ENCODE results near the gene TMEM170B. TPM values are rescaled to one million over a fixed set of nuclear protein-coding genes. Genes with fewer than 3 reads are reported as not detected.

Gene TMEM170B
- total RNA-seq, 1 experiment from 2014 or later = 3.9 TPM

DNA sequence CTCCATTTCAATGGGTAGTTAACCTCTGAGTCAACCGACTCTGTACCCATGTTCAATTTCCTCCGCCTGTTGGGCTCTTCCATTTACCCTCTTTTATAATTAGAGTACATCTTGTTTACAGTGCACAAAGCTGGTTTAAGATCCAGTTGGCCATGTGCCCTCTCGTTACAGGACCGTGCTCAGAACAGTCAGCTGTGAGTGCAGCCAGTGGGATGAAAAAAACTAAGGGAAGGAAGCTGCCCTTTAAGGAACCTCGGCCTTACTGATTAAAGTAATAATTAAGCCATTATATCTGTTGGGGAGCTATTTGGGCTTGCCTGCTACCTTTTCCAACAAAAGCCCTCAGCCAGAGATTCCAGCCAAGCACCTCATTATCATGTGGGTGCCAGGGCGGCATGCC, 68.8 kb downstream of the TMEM170B start:
- peaks cover 28% of the 10 kb centered on the region for H3K4me1 ChIP-seq (replicated peaks; ENCODE audit: insufficient read depth)
- TF ChIP-seq, protein P1, sequence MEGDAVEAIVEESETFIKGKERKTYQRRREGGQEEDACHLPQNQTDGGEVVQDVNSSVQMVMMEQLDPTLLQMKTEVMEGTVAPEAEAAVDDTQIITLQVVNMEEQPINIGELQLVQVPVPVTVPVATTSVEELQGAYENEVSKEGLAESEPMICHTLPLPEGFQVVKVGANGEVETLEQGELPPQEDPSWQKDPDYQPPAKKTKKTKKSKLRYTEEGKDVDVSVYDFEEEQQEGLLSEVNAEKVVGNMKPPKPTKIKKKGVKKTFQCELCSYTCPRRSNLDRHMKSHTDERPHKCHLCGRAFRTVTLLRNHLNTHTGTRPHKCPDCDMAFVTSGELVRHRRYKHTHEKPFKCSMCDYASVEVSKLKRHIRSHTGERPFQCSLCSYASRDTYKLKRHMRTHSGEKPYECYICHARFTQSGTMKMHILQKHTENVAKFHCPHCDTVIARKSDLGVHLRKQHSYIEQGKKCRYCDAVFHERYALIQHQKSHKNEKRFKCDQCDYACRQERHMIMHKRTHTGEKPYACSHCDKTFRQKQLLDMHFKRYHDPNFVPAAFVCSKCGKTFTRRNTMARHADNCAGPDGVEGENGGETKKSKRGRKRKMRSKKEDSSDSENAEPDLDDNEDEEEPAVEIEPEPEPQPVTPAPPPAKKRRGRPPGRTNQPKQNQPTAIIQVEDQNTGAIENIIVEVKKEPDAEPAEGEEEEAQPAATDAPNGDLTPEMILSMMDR (conservative IDR thresholded peaks at IDR 0.05) = no peak
- TF ChIP-seq EZH2 (IDR thresholded peaks at IDR 0.05; ENCODE audit: low read depth) = no peak

DNA sequence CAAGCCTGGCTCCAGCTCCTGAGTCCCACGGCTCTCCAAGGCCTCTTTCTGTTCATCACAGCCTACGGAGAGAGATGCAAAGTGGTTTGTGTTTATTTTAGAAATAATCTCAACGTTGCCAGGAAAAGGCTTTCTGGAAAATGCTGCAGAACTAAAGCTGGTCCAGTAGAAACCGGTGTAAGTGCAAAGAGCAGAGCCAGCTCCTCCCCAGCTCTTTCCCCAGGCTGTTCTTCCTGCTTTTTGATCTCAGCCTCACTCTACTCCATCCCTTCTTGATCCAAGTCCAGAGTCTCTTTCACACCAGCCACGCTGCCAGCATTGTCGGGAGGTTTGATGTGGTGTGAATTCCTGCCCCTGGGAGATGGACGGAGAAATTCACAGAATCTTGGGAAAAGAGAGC, 69.8 kb downstream of the TMEM170B start:
- H3K9me3 ChIP-seq (ENCODE audit: insufficient read depth, low read depth) = no peaks in the 10 kb centered on the region
- no peak for TF ChIP-seq EZH2 (IDR thresholded peaks at IDR 0.05; ENCODE audit: low read depth)
- TF ChIP-seq, protein P1 (conservative IDR thresholded peaks at IDR 0.05) = no peak

More for the DNA sequence above, 68.8 kb downstream of the TMEM170B start:
- Histone ChIP-seq H3K9me3 (ENCODE audit: insufficient read depth, low read depth) (no peaks in the 10 kb centered on the region), H2AFZ (no peak overlapping the region), H3F3A (ENCODE audit: insufficient read depth, low read depth) (peaks cover 16% of the 10 kb centered on the region; the same call in 1 of the 2 replicates), H3K27ac (no peak overlapping the region), H3K36me3 (ENCODE audit: low read depth) (no peaks in the 10 kb centered on the region), H3K27me3 (ENCODE audit: insufficient read depth, low read depth) (no peaks in the 10 kb centered on the region), H3K4me2 (no peak overlapping the region), H3K4me3 (no peak overlapping the region), H3K9me2 (ENCODE audit: insufficient read depth) (no peaks in the 10 kb centered on the region), H3K79me2 (ENCODE audit: low read depth) (no peaks in the 10 kb centered on the region), H4K20me1 (ENCODE audit: insufficient read depth) (no peaks in the 10 kb centered on the region)
- ChIA-PET POLR2A (ENCODE audit: unreplicated experiment) (no interaction called here), CTCF (no interaction called here)
- no TSS peak for BruUV-seq (replicated peaks)
- DNase-seq = no peak
- intact Hi-C loops (cut with micrococcal nuclease; ENCODE audit: unreplicated experiment) = loop anchor here (5.0 kb wide), 2 partner anchors 166 to 681 kb away; no protein-coding TSS in a partner anchor

DNA sequence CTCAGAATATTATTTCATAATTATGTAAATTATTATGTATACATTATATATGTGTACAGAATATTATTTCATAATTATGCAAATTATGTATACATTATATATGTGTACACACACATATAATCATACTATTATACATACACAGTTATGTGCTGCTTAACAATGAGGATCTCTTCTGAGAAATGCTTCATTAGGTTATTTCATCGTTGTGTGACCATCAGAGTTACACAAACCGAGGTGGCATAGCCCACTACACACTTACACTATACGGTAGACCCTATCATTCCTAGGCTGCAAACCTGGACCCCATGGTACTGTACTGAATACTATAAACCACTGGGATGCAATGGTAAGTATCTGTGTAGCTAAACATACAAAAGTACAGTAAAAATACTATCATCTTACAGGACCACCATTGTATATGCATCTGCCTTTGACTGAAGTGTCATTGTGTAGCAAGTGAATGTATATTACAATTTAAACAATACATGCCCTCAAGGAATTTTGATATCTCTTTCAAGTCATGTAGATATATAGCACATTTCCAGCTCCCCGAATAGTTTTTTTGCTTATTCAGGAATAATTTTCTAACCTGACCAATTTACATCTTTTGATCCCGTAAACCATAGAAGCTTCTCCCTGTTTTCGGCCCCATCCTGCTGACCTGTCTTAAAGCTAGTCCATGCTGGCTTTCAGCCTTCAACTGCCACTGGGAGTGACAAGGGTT, 71.2 kb downstream of the TMEM170B start:
- Histone ChIP-seq H3K4me3 (no peak overlapping the region), H3K79me2 (ENCODE audit: low read depth) (no peaks in the 10 kb centered on the region), H3K36me3 (ENCODE audit: low read depth) (no peaks in the 10 kb centered on the region), H3K4me2 (no peak overlapping the region), H2AFZ (no peak overlapping the region), H3K4me1 (replicated peaks; ENCODE audit: insufficient read depth) (peaks cover 17% of the 10 kb centered on the region), H3K27me3 (ENCODE audit: insufficient read depth, low read depth) (no peaks in the 10 kb centered on the region), H3K9me3 (ENCODE audit: insufficient read depth, low read depth) (no peaks in the 10 kb centered on the region), H3F3A (ENCODE audit: insufficient read depth, low read depth) (peaks cover 9% of the 10 kb centered on the region; the same call in 1 of the 2 replicates), H3K9me2 (ENCODE audit: insufficient read depth) (no peaks in the 10 kb centered on the region), H3K27ac (no peak overlapping the region), H4K20me1 (ENCODE audit: insufficient read depth) (no peaks in the 10 kb centered on the region)
- DNase-seq = no peak
- TF ChIP-seq EZH2 (IDR thresholded peaks at IDR 0.05; ENCODE audit: low read depth) = no peak
- TF ChIP-seq, protein P1 (conservative IDR thresholded peaks at IDR 0.05) = no peak
- BruUV-seq (replicated peaks) = TSS peak; percentile 34
- ChIA-PET POLR2A (ENCODE audit: unreplicated experiment) (interaction anchor here (0.7 kb wide), 1 partner anchor 293 kb away, joined by 4 read pairs; no protein-coding TSS in a partner anchor), CTCF (no interaction called here)
- intact Hi-C loops (cut with micrococcal nuclease; ENCODE audit: unreplicated experiment) = loop anchor here (1.0 to 5.0 kb wide), 6 partner anchors 22 to 679 kb away; no protein-coding TSS in a partner anchor

More for the DNA sequence above, 69.8 kb downstream of the TMEM170B start:
- ChIA-PET CTCF (interaction anchor here (0.6 kb wide), 1 partner anchor 680 kb away, joined by 5 read pairs; no protein-coding TSS in a partner anchor), POLR2A (ENCODE audit: unreplicated experiment) (no interaction called here)
- no TSS peak for BruUV-seq (replicated peaks)
- DNase-seq = no peak
- Histone ChIP-seq H3K27ac (no peak overlapping the region), H3K9me2 (ENCODE audit: insufficient read depth) (no peaks in the 10 kb centered on the region), H3K79me2 (ENCODE audit: low read depth) (no peaks in the 10 kb centered on the region), H2AFZ (no peak overlapping the region), H3K36me3 (ENCODE audit: low read depth) (no peaks in the 10 kb centered on the region), H3F3A (ENCODE audit: insufficient read depth, low read depth) (peaks cover 8% of the 10 kb centered on the region; the same call in 1 of the 2 replicates), H3K4me3 (no peak overlapping the region), H3K4me1 (replicated peaks; ENCODE audit: insufficient read depth) (peaks cover 20% of the 10 kb centered on the region), H3K27me3 (ENCODE audit: insufficient read depth, low read depth) (no peaks in the 10 kb centered on the region), H4K20me1 (ENCODE audit: insufficient read depth) (no peaks in the 10 kb centered on the region), H3K4me2 (no peak overlapping the region)
- intact Hi-C loops (cut with micrococcal nuclease; ENCODE audit: unreplicated experiment) = loop anchor here (5.0 kb wide), 2 partner anchors 165 to 680 kb away; no protein-coding TSS in a partner anchor

All from PC-9 (cell line).